GM21447 (cell line): Measurements from ENCODE around the gene ASB11.

Experiments used
- ATAC-seq: cut with Tn5 transposase; IDR thresholded peaks from one replicate; pipeline ENCODE4 v1.9.1; 2021; ENCODE audit not compliant: unreplicated experiment

ASB11 gene, protein sequence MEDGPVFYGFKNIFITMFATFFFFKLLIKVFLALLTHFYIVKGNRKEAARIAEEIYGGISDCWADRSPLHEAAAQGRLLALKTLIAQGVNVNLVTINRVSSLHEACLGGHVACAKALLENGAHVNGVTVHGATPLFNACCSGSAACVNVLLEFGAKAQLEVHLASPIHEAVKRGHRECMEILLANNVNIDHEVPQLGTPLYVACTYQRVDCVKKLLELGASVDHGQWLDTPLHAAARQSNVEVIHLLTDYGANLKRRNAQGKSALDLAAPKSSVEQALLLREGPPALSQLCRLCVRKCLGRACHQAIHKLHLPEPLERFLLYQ

DNA sequence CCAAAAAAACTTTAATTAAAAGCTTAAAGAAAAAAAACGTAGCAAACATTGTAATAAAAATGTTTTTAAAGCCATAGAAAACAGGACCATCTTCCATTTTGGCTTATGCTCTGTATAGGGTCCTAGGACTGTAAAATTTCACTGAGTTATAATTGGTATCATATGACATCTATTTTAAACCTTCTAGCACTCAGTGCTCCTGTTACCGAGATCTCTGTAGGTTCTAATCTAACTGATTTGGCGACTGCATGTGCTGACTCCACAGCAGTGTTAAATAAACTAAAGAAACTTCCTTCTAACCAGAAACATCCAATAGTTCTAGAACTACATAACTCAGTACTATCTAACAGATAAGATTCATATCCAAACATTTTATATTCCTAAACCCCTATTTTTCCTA lies at the start of gene ASB11:
TSS of gene ASB11 (minus strand) at position 132 of the 400 bp plus-strand sequence. CDS start at position 97, 35 bp downstream.
- ATAC-seq: no peak

DNA sequence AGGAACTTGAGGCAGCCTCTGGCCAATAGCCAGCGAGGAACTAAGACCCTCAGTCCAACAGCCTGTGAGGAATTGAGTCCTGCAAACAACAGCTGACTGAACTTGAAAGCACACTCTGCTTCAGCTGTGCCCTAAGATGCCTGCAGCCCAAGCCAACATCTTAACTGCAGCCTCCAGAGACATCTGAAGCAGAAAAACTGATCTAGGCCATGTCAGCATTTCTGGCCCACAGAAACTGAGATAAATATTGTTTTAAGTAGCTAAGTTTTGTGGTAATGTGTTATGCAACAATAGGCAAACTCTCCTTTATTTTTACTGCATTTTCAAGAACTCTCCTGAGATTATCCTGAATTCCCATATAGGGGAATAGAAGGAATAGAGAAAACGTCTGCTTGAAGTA lies 44.3 kb upstream of the ASB11 start:
- ATAC-seq: no peak

GRCh38 chrX:15358533-15358932 lies 43.1 kb upstream of the ASB11 start:
- ATAC-seq: no peak

DNA sequence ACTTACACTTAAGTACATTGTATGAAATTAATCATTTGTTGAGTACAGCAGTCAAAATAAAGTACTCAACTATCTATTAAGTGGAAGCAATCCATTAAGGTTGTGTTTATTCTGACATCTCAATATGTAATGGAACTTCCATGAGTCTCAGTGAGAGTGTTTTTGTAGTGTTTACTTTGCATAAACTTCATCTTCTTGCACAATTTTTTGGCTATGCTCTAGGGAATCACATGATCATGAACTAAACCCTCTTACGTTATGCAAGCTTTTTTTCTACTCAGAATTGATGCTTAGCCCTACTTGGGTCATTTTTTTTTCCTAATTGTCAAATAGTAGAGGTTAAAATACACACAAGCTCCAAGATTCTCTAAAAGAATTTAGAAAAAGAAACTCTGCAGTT lies 41.0 kb upstream of the ASB11 start:
- ATAC-seq: no peak

DNA sequence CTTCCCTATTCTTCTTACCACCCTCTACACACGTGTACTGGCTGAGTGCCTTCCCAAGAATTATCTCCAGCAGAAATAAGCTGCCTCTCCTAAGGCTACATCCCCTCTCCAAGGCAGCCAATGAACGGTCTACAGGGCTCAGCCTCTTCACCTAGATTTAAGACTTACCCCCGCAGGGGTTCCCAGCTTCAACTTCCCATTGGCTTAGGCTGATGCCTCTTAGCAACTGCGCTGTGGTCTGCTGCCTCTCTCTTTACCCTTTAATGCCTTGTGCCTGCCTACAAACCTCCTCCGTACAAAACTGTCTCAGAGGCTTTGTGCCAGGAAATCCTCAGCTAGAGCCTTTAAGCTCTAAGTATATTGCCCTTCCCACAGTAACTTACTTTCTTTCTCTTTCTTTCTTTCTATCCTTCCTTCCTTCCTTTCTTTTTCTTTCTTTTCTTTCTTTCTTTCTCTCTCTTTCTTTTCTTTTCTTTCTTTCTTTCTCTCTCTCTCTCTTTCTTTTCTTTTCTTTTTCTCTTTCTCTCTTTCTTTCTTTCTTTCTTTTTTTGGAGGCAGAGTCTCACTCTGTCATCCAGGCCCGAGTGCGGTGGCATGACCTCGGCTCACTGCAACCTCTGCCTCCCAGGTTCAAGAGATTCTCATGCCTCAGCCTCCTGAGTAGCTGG lies 35.0 kb upstream of the ASB11 start:
- no peak for ATAC-seq

GRCh38 chrX:15349046-15349445 lies 33.6 kb upstream of the ASB11 start:
- ATAC-seq: no peak

DNA sequence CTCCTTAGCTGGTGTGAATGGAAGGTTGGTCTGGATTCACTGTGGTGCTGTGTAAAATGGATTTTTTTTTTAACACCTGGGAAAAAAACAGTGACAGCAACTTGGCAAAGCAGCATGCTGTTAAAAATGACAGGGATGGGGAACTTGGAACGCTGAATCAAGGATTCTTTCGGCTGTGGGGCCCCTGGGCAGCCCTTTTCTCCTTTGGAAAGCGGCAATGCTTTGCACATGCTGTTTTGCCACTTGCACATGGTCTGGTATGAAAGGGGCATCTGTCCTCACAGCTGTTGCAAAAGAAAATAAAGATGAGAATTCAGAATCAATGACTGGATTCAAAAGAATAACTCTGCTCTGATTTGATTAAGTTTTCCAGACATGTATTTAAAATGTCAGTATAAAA lies 30.5 kb upstream of the ASB11 start:
- no peak for ATAC-seq

- no peak for ATAC-seq
These were observed 28.7 kb upstream of the ASB11 start for GRCh38 chrX:15344106-15344505.

- ATAC-seq: no peak
These were observed 27.6 kb upstream of the ASB11 start for GRCh38 chrX:15343075-15343476.

DNA sequence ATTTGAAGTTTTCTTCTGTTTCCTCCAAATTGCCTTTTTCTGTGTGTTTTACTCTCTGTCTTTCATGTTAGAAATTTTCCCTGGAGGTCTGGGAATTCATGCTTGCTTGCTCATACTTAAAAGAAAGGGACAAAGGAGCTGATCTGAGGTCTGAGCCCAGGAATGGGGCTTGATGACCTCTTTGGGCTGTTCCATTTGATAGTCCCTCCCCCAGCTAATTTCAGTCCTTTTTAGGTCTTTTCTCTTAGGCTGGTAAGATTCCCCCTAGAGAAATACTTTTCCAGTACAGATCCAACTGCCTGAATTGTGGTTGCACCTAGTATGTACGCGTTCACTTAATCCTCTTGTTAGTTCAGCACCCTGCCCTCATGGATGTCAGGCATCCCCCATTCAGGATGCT lies 25.4 kb upstream of the ASB11 start:
- ATAC-seq: no peak

DNA sequence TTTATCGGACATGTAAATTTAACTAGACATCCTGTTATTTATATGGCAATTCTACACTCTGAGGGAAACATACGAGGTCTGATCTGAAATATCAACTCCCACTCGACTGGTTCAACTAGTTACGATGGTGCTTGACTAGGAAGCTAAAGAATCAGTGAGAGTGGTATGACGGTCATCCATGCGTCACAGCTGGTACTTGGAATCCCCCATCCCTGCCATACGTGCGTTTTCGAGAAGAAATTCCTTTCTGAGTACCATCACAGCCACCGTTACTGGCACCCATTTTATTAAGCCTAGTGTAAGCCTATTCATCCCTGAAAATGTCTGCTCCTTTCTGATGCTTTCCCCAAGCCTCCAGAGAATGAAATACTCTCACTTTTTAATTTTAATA lies 20.6 kb upstream of the ASB11 start:
- no peak for ATAC-seq

- ATAC-seq: peak; percentile 98
These were observed 19.9 kb upstream of the ASB11 start, which contains the start of gene PIGA for GRCh38 chrX:15335135-15336022. Gene PIGA (minus strand): TSS chrX:15335523. CDS start chrX:15331930, 3,593 bp downstream.

DNA sequence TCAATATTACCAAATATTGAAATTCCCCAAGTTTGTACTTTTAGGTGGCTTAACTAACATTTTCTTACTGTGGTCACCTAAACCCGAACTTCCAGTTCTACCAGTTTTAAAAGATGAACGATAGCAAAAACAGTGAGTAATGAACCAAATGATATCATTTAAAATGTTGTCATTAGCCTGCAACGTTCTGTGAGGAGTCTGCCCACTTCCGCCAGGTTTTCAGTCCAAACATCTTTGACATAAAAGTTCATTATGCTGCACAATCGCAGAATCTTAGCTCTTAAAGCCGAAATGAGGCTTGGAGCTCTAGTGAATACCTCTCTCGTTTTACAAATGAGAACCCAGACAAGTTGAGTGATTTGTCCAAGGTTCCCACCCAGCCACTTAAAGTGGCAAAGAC lies 19.1 kb upstream of the ASB11 start:
- no peak for ATAC-seq

- no peak for ATAC-seq
These were observed 13.4 kb upstream of the ASB11 start for GRCh38 chrX:15328821-15329220.

DNA sequence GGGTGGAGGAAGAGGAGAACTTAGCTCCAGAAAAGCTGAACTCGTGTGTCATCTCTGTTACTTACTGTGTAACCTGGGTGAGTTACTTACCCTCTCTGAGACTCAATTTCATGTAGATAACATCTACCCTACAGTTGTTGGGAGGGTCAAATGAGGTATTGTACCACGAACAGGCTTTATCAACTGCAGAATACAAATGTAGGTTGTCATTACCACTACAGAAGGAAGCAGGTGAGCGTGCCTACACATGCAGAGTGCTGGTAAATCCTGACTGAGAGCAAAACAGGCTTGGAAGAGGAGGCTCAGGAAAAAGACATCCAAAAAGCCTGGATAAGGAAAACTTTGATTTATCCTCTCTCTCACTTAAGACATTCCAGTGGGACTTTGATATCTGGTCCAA lies 12.7 kb upstream of the ASB11 start:
- ATAC-seq: no peak

DNA sequence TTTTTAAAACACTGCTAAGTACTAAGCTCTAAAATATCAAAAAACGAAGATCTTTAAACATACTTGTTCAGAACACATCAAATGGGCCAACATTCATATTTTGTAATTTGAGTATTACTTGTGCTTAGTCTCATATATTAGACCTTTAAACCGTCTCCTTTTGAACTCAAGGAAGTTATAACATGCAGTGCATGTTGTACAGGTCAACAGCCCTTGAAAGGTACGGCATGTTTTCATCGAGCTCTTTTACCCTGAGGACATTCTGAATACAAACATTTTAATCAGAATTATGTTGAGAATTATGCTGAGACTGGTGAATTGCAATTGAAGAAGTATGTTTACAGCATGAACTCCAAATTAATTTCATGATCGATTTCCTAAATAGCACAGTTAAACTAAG lies 7.0 kb upstream of the ASB11 start:
- no peak for ATAC-seq

- no peak for ATAC-seq
These were observed 6.6 kb upstream of the ASB11 start for GRCh38 chrX:15322072-15322471.

GRCh38 chrX:15321447-15321846 lies 6.0 kb upstream of the ASB11 start:
- ATAC-seq: no peak

GRCh38 chrX:15320297-15320696 lies 4.9 kb upstream of the ASB11 start:
- no peak for ATAC-seq

- ATAC-seq: no peak
These were observed 3.6 kb upstream of the ASB11 start for GRCh38 chrX:15319075-15319474.

GRCh38 chrX:15314472-15314871 lies 968 bp downstream of the ASB11 start:
- no peak for ATAC-seq

GRCh38 chrX:15311119-15311518 lies 4.3 kb downstream of the ASB11 start:
- ATAC-seq: no peak
